ENCODE data around the gene NMNAT2.
"Not testable (repeated sequence)": the region's sequence is repeated elsewhere in the genome, so short reads cannot be mapped to it uniquely, and the experiment has no call there.

Gene NMNAT2

DNA sequence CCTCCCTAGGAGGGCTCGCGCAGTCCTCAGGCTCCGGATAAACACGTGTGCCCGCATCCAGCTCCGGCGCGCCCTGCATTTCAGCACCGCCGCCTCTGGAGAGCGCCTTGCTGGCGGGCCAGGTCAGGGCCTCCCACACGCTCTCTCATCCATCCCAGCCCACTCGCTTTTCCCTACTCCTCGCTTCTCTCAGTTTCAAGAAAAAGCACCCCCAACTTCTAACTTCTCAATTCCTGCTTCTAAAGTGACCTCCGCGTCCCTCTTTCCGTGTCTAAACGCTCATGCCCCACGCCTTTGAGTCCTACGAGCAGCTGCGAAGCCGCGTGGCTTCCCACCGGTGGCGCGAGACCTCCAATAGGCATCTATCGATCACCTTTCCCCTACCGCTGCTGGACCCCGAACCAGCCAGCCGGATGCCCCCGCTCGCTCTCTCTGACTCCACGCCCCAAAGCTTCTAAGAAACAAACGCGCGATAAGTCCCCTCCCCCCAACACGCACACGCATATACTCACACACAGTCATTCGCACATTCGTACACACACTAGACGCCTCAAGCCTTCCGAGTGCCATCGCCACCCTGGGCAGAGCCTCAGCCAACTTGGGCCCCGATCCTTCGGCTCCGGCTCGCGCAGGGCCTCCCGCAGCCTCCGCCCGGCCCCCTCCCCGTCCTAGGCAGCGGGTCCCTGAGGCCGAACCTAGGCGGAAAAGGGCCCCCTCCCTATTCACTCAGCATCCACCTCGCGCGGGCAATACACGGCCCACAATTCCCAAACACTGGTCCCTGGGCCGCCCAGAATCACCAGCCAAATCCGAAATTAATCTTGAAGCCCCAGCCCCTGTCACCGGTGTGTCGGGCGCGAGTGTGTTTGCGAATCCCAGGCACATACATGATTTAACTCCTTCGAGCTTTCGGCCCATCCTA lies 1.1 kb downstream of the NMNAT2 start:
- no peak for DNase-seq (ENCODE audit: low read depth)

DNA sequence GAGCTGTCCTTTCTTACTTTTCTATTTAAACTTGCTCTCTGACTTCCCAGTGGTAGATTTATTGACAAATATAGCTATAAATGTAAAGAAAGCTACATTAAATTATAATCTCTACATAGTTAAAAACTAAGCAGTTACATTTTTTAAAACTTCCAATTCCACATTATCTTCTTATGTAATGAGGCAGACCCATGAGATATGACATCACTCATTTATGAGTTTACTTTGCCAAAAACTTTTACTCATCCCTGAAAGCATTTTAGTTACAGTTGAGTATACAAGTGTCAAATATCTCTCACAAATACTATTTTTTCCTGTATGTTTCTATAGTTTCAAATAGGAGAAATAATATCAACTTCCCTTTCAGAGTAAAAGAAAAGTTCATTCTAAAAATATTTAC lies 3.8 kb downstream of the NMNAT2 start:
- DNase-seq (ENCODE audit: low read depth) = no peak

DNA sequence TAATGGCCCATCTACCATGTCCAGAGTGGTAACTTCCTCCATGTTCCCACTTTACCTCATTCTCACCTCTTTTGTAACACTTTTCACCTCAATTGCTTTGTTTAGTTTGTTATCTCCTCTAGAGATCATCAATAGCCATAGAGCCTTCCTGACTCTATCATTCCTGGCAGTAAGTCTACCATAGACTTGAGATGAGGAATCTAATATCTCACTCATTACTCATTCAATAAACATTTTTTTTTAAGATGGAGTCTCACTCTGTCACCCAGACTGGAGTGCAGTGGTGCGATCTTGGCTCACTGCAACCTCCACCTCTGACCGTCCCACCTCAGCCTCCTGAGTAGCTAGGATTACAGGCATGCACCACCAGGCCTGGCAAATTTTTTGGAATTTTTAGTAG lies 7.1 kb downstream of the NMNAT2 start:
- DNase-seq (ENCODE audit: low read depth) = no peak

DNA sequence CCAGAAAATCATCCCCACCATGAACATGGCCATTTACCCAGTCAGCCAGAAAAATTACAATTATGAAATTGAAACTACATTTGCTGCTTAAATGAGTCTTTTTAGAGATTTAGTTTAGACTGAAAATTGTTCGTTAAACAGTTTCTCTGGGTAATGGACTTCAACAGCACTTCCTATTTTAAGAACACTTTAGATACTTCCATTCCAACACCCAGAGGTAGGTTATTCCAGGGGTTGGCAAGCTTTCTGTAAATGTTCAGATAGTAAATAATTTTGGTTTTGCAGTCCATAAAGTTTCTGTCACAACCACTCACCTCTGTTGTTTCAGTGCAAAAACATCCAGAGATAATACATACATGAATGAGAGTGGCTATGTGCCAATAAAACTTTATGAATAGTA lies 10.2 kb downstream of the NMNAT2 start:
- DNase-seq (ENCODE audit: low read depth) = no peak

DNA sequence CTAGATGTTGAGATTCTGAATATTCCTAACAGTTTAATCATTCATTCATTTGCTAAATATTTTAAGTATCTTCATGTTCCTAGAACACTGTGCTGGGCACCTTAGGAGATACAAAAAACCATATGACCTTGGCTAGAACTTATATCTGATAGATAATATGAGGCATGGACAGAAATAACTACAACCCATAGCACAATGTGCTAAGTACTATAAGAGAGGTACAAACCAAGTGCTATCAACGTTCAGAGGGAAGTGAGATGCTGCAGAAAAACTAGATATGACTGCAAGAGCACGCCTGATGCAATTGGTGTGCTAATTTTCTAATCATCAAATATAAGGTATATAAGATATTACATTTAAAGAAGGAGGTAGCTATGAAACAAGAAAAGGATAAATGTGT lies 10.7 kb downstream of the NMNAT2 start:
- no peak for DNase-seq (ENCODE audit: low read depth)

DNA sequence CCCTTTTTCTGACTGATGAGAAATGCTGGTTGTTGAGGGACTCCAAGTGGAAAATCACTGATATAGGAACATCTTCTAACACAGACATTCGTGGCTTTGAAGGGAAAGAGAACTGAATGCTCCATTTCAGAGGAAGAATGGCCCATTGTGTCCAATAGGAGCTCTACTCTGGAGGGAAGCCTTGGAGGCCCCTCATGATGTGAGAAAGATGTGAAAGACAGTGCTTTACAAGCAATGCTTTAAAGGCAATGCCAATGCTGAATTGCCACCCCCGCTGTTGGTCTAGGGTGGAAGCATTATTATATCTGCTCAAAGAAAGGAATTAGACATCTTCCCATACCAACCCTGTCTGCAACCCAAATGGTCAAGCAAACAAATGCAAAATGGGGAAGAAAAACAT lies 13.7 kb downstream of the NMNAT2 start:
- DNase-seq (ENCODE audit: low read depth) = no peak

DNA sequence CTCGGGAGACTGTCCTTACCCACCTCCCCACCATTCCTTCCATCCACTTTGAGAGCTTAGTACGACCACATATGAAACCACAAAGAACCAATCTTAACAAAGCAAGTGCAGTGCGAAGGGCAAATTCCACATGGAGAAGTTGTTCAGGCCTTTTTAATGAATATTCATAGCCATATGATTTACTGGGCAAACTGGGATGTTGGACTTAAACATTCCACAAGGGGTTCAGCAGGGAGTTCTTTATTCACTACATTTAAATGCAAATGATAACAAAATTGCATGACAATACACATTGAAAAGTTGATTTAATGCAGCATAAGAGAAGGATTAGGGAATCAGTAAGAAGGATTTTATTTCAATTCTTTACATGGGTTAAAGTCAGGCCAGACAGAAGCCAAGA lies 14.7 kb downstream of the NMNAT2 start:
- DNase-seq (ENCODE audit: low read depth) = no peak

DNA sequence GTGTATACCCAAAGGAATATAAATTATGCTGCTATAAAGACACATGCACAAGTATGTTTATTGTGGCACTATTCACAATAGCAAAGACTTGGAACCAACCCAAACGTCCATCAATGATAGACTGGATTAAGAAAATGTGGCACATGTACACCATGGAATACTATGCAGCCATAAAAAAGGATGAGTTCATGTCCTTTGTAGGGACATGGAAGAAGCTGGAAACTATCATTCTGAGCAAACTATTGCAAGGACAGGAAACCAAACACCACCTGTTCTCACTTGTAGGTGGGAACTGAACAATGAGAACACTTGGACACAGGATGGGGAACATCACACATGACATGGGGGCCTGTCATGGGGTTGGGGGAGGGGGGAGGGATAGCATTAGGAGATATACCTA lies 16.6 kb downstream of the NMNAT2 start:
- DNase-seq (ENCODE audit: low read depth) = not testable (repeated sequence)

DNA sequence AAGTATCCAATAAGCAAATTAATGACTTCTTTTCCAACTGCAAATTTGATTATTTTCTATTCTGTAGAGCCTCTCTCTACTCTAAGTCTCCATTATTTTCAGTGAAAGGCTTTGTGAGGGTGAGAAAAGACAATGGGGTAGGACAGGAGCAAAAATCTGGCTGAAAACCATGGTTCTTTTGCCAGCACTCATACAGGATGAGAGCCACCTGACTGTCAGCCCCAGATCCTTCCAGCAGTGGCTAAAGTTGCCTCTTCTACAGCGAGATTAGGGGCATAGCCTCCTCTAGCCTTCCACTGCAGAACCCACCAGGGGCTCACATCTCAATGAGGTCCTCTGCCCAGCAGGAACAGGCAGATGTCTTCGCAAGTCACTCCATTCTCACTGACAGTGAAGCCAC lies 23.7 kb downstream of the NMNAT2 start:
- DNase-seq (ENCODE audit: low read depth) = no peak

DNA sequence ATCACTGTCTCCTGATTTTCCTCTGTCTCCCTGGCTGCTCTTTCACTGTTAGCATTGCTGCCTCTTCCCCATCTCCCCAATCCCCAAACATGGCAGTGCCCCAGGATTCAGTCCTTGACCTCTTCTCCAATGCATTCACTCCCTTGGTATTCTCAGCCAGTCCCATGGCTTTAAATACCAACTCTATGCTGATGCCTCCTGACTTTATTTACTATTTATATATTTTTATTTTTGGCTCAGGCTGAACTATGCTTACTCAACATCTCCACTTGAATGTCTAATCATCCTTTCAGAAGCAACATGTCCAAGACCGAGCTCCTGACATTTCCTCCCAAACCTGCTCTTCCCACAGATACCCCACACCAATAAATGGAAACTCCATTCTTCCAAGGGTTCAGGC lies 26.3 kb downstream of the NMNAT2 start:
- DNase-seq (ENCODE audit: low read depth) = no peak

DNA sequence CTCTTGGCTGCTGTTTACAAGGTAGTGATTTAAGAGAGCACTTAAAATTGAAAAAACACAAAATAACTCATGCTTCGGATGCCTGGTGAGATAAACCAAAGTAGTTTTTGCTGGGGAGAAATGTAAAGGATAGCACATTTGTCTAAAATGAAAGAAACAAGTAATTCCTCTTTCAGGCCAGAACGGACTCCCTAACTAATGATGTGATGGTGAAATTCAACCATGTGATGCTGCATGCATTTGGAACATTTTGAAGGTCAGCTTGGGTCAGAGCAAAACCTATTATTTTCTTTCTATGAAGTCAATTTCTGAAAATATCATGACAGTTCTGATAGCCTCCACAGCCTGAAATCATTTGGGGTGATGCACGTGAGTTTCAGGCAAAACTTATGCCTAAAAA lies 27.6 kb downstream of the NMNAT2 start:
- no peak for DNase-seq (ENCODE audit: low read depth)

DNA sequence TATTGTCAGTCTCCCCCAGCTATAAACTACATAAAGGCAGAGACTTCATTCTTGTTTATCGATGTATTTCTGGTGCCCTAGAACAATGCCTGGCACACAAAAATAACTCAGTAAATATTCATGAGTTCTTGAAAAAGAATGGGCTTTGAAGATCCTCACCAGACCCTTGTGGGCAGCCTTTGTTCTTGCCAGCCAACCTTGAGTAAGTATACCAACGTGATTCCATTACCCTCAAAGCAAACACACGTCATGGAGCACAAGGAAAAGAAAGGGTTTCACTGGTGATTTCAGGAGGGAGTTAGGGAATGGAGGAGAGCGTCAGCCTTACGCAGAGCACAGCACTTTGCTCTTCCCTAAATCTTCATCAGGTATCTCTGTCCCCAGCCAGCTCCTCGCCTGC lies 29.4 kb downstream of the NMNAT2 start:
- no peak for DNase-seq (ENCODE audit: low read depth)

DNA sequence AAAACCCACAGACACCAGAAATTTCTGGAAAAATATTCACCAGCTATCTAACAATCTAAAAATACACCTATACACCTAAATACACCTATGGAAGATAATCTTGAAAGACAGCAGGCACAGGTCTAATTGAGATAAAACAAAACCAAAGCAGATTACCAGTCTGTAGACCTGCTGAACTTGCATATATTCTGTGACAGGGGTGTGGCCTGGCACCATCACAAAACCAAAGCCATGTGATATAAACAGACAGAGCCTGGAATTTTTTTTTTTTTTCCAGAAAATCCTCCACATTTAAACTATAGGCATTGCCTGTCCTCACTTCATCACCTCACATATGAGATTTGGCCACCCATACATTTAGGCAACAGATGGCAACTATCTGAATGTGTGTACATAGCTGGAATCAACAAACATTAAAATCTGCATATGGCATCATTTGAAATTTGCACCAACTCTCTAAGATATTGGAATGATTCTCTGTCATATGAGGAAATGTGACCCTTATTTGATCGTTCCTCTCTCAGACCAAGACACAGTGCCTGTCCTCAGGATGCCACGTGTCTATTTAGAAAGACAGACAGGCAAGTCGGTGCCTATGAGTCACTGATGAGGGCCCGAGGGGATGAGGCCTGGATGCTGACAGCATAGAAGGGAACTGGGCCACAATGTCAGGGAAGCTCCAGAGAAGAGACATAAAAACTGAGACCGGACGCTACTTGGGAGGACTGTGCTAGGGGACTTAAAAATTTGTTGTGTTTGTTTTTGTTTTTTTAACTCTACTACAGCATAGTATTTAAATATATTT lies 32.6 kb downstream of the NMNAT2 start:
- DNase-seq (ENCODE audit: low read depth) = no peak

DNA sequence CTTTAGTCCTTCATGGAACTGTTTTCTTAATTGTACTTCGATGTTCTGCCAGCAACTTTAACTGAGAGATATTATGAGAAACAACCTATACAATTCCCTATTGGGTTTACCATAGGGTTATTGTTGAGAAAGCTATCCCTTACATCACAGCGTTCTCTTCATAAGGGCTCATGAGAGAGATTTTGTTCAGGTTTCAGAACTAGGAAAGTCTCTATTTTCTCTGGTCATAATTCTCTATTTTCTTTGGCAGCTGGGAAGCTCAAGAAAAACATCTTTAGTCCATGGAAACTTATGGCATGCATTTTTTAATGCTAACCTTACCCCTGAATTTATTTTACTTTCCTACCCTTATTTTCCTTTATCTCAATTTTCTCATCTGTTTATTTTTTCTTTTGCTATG lies 38.2 kb downstream of the NMNAT2 start:
- no peak for DNase-seq (ENCODE audit: low read depth)

DNA sequence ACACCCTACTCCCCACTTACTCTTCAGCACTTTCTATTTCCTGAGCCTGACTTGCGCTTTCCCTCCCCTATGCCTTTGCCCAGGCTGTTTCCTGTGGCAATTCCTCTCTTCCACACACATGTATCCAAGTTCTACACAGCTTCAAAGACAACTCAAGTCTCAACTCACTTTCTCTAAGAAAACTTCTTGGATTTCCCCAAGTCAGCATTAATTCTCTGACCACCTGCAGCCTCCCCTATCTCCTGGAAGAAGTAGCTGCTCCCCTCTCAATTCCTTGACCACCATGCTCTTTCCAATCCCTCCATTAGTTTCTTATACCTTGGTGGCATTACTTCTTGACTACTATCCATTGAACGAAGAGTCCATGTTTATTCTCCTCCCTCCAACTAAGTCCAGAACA lies 42.8 kb downstream of the NMNAT2 start:
- DNase-seq (ENCODE audit: low read depth) = no peak

DNA sequence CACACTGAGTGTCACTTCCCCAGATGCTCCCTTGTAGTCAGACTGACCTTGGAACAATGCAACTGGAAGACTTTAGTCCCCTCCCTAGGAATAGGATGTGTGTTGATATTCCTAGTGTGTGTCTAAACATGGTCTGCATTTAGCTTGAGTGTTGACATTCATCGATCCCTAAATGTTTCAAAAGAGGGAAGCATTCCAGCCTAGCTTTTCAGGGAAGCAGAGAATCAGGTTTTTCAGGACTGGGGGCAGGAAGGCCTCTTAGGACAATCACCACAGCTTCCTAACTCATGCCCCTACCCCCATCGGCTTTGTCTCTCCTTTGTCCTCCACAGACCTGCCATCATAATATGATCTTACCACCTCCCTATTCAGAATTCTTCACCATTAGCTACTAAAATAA lies 43.4 kb downstream of the NMNAT2 start:
- DNase-seq (ENCODE audit: low read depth) = no peak

DNA sequence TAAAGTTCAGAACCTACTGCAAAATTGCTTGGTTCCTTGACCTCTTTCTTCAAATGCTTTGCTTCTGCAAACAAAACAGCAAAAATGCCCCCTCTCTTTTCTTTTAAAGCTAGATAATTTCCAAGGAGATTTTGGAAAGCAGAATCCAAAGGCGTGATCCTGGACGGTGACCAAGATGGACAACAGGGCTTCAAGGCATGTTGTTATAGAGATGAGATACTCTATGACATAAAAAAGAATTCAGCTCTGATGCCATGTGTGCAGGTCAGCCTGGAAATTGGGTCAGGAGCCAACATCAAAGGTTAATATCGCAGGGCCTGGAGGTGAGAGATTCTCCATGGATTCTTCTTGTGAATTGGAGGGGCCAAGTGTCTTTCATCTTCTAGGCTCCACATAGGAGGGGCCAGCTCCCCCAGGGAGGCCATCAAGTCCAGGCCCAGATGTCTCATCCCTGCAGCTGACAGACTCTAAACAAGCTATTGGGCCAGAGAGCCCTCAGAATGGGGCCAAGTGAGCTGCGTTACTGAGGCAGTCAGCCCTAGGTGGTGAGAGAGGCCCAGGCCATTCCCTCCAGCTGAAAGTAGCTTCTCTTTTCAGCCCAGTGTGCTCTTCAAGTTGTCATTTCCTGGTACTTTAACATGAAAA lies 45.5 kb downstream of the NMNAT2 start:
- DNase-seq (ENCODE audit: low read depth) = no peak

DNA sequence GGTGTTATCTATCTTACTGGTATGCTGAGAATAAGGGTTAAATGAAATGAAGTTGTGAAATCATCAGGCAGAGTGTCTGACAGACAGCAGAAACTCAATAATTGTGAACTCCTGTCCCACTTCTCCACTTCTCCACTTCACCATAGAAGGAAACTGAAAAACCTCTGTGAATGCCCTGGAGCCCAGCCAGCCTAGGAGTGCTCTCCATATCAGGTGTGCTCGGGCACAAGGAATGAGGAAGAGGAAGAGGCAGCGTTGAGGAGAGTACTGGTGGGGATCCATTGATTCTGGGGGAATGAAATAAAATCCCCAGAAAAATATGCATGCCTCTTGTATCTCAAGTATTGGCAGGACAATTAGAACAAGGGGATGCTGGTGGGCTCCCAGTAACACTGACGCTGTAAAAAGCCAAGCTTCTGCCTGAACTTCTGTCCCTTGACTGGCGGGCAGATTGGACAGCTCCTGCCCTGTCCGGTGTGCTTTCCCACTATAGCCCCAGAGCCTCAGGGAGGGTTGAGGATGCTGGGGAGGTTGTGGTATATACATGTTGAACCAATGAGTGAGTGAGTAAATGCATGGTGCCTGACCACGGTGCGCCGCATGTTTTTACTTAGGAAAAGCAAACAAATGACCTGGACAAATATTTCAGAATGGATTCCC lies 47.7 kb downstream of the NMNAT2 start:
- no peak for DNase-seq (ENCODE audit: low read depth)

DNA sequence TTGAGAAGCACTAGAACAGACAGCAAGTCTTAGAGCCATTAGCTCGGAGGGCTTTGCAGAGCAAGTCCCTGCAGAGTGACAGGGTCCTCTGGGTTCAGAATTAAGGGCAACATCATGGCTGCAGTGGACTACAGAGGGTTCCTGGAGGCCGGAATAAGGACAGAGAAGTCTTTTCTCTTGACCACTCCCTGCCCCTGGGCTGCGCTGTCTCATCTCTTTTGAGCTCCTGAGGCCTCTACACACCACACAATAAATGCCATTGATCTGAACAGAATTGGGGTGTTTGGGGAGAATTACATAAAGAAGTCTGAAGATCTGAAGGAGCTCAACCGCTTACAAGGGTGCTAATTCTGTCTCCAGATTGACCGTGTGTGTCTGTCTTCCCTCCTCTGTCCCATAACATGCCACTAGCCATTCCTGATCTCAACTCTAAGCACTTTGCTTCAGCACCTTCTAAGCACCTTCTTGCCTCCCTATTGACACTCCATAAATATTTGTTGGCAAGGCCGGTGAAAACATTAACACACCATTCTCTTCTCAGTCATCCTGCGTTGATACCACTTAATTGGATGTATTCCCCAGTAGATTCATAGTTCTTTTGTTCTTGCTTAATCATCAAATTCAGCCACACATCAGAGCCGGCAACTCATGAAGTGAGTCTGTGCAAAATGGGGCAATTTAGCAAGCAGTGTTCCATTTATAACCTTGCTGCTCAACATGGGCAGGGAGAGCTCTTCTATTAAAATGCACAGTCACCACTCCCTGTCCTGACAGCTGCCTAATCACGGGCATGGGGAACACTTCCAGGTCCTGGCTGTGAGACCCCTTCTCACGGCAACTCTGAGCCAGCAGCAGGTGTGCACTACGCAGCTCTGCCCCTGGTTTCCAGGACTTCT lies 49.7 kb downstream of the NMNAT2 start:
- DNase-seq (ENCODE audit: low read depth) = no peak

DNA sequence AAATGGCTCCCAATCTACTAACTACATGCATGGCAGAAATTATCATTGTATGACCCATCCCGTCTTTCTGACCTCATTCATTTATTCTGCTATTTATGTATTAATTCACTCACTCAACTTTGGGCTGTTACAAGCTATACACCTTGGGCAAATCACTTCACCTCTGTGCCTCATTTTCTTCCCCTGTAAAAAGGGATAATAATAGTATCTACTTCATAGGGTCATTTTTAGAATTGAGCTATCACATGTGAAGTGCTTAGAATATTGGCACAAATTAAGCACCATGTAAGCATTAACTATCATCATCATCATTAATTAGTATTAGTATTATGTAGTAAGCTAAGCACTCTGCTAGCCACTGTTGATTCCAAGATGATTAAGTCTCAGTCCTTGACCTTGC lies 52.1 kb downstream of the NMNAT2 start:
- DNase-seq (ENCODE audit: low read depth) = no peak

DNA sequence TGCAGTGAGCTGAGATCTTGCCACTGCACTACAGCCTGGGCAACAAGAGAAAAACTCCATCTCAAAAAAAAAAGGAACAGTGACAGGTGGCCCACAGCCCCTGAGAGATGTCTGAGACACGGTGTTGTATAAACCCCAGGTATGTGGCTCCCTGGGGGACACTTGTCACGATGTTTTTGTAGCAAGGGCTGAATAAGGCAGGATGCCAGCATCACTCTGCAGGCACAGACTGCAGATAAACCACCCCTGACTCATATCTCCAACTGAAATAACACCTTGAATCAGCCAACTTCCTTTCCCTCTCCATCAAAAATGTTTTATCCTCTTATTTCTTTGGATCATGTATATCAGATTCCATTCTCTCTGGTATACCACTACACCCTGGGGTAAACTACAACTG lies 52.5 kb downstream of the NMNAT2 start:
- no peak for DNase-seq (ENCODE audit: low read depth)

All from stimulated activated CD8-positive, alpha-beta memory T cell treated with anti-CD3 and anti-CD28 coated beads, Interleukin-15, amount 100 ng/mL, for 1 hour (primary cell).